ENCODE results near the gene SERPINA1. TPM values are rescaled to one million over a fixed set of nuclear protein-coding genes. Genes with fewer than 3 reads are reported as not detected.

The SERPINA1 gene
- total RNA-seq, 1 experiment from 2014 or later = not detected

DNA sequence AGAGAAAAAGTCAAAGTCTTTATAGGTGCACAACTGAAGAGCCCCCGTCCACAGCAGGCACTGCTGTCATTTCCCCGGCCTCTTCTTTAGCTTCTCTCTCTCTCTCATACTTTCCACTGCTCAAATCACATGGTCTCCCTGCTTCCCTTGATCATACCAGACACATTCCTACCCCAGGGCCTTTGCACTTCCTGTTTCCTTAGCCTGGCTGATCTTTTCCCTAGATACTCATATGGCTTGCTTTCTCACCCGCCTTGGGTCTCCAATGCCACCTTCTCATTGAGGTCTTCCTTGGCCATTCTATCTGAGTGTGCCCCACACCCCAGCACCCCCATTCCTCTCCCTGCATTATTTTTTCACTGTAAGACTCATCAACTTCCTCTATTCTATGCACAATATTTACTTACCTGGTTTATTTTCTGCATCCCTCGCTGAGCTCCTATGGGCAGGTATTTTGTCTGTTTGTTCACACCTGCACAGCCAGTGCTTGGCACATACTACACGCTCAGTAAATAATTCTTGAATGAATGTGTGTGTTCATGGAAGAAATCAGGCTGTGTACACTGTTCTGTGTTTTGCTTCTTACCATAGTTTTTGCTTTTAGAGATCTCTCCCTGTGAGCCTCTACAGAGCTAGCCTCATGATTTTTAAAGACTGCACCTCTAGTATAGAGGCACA is 31.9 kb downstream of the SERPINA1 start:
- Histone ChIP-seq H2BK5ac (ENCODE audit: insufficient read length, low read length) (no peak overlapping the region), H3K56ac (ENCODE audit: insufficient read length, low read depth, low read length) (no peak overlapping the region), H4K5ac (ENCODE audit: insufficient read length, low read depth, low read length) (no peak overlapping the region), H2BK20ac (ENCODE audit: low read depth, low read length, poor library complexity, severe bottlenecking) (no peak overlapping the region), H4K20me1 (ENCODE audit: control insufficient read depth, insufficient read depth, insufficient read length) (no peaks in the 10 kb centered on the region), H3T11ph (ENCODE audit: low read length) (no peak overlapping the region), H2AK5ac (ENCODE audit: insufficient read length, low read length) (no peak overlapping the region), H3K23ac (ENCODE audit: insufficient read length, low read depth, low read length) (no peak overlapping the region), H3K79me2 (ENCODE audit: insufficient read depth, low read length) (no peaks in the 10 kb centered on the region), H2BK15ac (ENCODE audit: low read depth, low read length) (no peak overlapping the region), H2BK12ac (ENCODE audit: insufficient read length, low read depth, low read length) (no peak overlapping the region), H2AFZ (ENCODE audit: low read length) (no peak overlapping the region), H3K14ac (ENCODE audit: insufficient read depth, low read length) (no peak overlapping the region), H4K8ac (replicated peaks; ENCODE audit: insufficient read length, low read depth, low read length) (no peak overlapping the region), H3K9ac (ENCODE audit: extremely low read depth, insufficient read length, low read length) (no peak overlapping the region), H3K4ac (ENCODE audit: low read depth, low read length) (no peak overlapping the region), H2BK120ac (ENCODE audit: low read depth, low read length, poor library complexity, severe bottlenecking) (no peak overlapping the region), H4K91ac (ENCODE audit: insufficient read length, low read depth, low read length) (no peak overlapping the region), H3K23me2 (ENCODE audit: insufficient read length, low read depth, low read length, poor library complexity, severe bottlenecking) (no peaks in the 10 kb centered on the region), H3K4me1 (ENCODE audit: insufficient read depth, low read length) (no peaks in the 10 kb centered on the region; the same call in 1 of the 2 replicates), H3K18ac (ENCODE audit: insufficient read length, low read depth, low read length) (no peak overlapping the region), H3K4me2 (ENCODE audit: insufficient read depth, insufficient read length, low read length) (no peak overlapping the region), H3K27ac (ENCODE audit: insufficient read length, low read depth, low read length) (no peak overlapping the region), H3K9me3 (ENCODE audit: control insufficient read depth, low read depth, low read length) (no peaks in the 10 kb centered on the region), H3K27me3 (ENCODE audit: insufficient read depth, low read length) (no peaks in the 10 kb centered on the region), H3K79me1 (ENCODE audit: insufficient read depth, low read depth, low read length, poor library complexity, severe bottlenecking) (no peaks in the 10 kb centered on the region)
- Mint-ChIP-seq H3K27me3 (ENCODE audit: low read depth) (no peaks in the 10 kb centered on the region; the same call in 1 of the 2 replicates), H3K36me3 (ENCODE audit: insufficient read depth in 1 of 3, low read depth in 3 of 3) (peaks cover 0 to 4% (median 0%) of the 10 kb centered on the region in 3 experiments; a peak in 1 of 7 replicates), H3K9me3 (no peaks in the 10 kb centered on the region; a peak in 2 of 5 replicates), H3K27ac (peak overlapping the region in 1 of 3 experiments; percentile 2; a peak in 1 of 7 replicates), H3K4me3 (no peak overlapping the region), H3K4me1 (peaks cover 12% of the 10 kb centered on the region in 2 experiments)
- TF ChIP-seq, protein P1, sequence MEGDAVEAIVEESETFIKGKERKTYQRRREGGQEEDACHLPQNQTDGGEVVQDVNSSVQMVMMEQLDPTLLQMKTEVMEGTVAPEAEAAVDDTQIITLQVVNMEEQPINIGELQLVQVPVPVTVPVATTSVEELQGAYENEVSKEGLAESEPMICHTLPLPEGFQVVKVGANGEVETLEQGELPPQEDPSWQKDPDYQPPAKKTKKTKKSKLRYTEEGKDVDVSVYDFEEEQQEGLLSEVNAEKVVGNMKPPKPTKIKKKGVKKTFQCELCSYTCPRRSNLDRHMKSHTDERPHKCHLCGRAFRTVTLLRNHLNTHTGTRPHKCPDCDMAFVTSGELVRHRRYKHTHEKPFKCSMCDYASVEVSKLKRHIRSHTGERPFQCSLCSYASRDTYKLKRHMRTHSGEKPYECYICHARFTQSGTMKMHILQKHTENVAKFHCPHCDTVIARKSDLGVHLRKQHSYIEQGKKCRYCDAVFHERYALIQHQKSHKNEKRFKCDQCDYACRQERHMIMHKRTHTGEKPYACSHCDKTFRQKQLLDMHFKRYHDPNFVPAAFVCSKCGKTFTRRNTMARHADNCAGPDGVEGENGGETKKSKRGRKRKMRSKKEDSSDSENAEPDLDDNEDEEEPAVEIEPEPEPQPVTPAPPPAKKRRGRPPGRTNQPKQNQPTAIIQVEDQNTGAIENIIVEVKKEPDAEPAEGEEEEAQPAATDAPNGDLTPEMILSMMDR (conservative IDR thresholded peaks at IDR 0.05) = no peak
- DNase-seq = peak; percentile 8
- no CpG with 5 or more reads among the region's 5 CpGs for WGBS (ENCODE audit: extremely low coverage, insufficient read length, low lambda C conversion rate)

Measured in H9 (cell line).